Endothelial cell of umbilical vein (primary cell): ENCODE data around the gene CEP85L.

Experiments
- EZH2 ChIP-seq: IDR thresholded peaks from 2 replicates; pipeline ENCODE4 v1.6.1; 2012; ENCODE audit warnings: borderline replicate concordance, low read depth, mild to moderate bottlenecking, moderate library complexity, low read length, inconsistent platforms; ENCODE audit not compliant: severe bottlenecking
- JUN ChIP-seq: IDR thresholded peaks from 2 replicates; pipeline ENCODE4 v1.6.1; 2011; ENCODE audit warnings: borderline replicate concordance, low read depth; ENCODE audit not compliant: insufficient read length, insufficient read depth
- POLR2A ChIP-seq: IDR thresholded peaks from 2 replicates; pipeline ENCODE4 v1.6.1; 2012; ENCODE audit warnings: low read depth, mild to moderate bottlenecking, control low read depth, low read length
- POLR2AphosphoS5 ChIP-seq: IDR thresholded peaks from 2 replicates; pipeline ENCODE4 v1.6.1; 2012; ENCODE audit warnings: low read depth, mild to moderate bottlenecking, control low read depth, low read length, moderate library complexity; ENCODE audit not compliant: insufficient read depth
- TF ChIP-seq, protein P1 (sequence below), 2 donors: IDR thresholded peaks; 1 replicate in 1 of 2; 2 replicates in 1 of 2; pipeline ENCODE4 v1.5.1; 2011; ENCODE audit warnings: low read length in 2 of 2, mild to moderate bottlenecking in 2 of 2, moderate library complexity in 2 of 2, control low read depth in 1 of 2, inconsistent platforms in 1 of 2, low read depth in 1 of 2; ENCODE audit not compliant: insufficient read depth in 1 of 2; ENCODE audit errors: extremely low read depth in 1 of 2
- TF ChIP-seq, protein P2 (sequence below): IDR thresholded peaks from 2 replicates; pipeline ENCODE4 v1.6.1; 2011; ENCODE audit not compliant: insufficient read depth, insufficient read length

DNA sequence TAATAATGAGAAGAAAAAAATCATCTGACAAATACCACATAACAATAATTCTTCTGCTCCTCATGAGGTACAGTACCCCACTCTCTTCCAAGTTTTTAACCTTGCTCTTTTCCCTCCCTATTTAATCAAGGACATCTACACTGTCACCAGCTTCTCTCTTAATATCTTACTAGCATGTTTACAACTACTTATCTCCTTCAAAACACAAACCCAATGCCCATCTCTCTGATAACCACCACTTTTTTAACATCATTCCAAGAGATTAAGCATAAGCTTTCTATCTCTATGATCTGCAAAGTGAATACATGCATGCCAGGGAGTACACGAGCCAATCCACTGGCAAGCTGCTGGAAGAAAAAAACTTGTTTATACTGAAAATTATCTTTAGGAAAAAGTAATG is 10.3 kb downstream of the CEP85L start:
- TF ChIP-seq, protein P1, sequence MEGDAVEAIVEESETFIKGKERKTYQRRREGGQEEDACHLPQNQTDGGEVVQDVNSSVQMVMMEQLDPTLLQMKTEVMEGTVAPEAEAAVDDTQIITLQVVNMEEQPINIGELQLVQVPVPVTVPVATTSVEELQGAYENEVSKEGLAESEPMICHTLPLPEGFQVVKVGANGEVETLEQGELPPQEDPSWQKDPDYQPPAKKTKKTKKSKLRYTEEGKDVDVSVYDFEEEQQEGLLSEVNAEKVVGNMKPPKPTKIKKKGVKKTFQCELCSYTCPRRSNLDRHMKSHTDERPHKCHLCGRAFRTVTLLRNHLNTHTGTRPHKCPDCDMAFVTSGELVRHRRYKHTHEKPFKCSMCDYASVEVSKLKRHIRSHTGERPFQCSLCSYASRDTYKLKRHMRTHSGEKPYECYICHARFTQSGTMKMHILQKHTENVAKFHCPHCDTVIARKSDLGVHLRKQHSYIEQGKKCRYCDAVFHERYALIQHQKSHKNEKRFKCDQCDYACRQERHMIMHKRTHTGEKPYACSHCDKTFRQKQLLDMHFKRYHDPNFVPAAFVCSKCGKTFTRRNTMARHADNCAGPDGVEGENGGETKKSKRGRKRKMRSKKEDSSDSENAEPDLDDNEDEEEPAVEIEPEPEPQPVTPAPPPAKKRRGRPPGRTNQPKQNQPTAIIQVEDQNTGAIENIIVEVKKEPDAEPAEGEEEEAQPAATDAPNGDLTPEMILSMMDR (IDR thresholded peaks at IDR 0.05; ENCODE audit: extremely low read depth in 1 of 2, insufficient read depth in 1 of 2, low read depth in 1 of 2, low read length in 2 of 2), result no peak
- TF ChIP-seq POLR2A, result no peak
- TF ChIP-seq, protein P2, sequence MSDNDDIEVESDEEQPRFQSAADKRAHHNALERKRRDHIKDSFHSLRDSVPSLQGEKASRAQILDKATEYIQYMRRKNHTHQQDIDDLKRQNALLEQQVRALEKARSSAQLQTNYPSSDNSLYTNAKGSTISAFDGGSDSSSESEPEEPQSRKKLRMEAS, result no peak
- TF ChIP-seq EZH2, result no peak
- TF ChIP-seq POLR2AphosphoS5, result no peak
- TF ChIP-seq JUN, result no peak
